Natural killer cell treated with Interleukin-12 subunit alpha and Interleukin-12 subunit beta and Interleukin-15 and Interleukin-18, amount 100 ng/mL, for 72 hours (primary cell): ENCODE measurements around the gene APLF. TPM values are rescaled to one million over a fixed set of nuclear protein-coding genes. Genes with fewer than 3 reads are reported as not detected.
"Not testable (repeated sequence)": the region's sequence is repeated elsewhere in the genome, so short reads cannot be mapped to it uniquely, and the experiment has no call there.

Experiments used
- ATAC-seq, 2 donors: fragments of 150-1000 bp; cut with Tn5 transposase in 1 of 2; sonication (Bioruptor Pico), chemical (Tn5 transposase) in 1 of 2; 2 replicates each; pipeline ENCODE4 v1.10.0; 2021
- DNase-seq: peaks from one replicate; pipeline ENCODE4 v3.0.0; 2022; ENCODE audit warnings: low spot score
- H3K27ac Mint-ChIP-seq, 2 donors: 1 replicate in 1 of 2; 2 replicates in 1 of 2; pipeline ENCODE4 v1.8.0; 2022; ENCODE audit warnings: mixed read lengths in 2 of 2, mild to moderate bottlenecking in 1 of 2, moderate library complexity in 1 of 2
- H3K27me3 Mint-ChIP-seq, 2 donors: 1 replicate in 1 of 2; 2 replicates in 1 of 2; pipeline ENCODE4 v1.8.0; 2022; ENCODE audit warnings: mixed read lengths in 2 of 2
- H3K36me3 Mint-ChIP-seq: one replicate; pipeline ENCODE4 v1.8.0; 2022; ENCODE audit warnings: mixed read lengths
- H3K4me1 Mint-ChIP-seq, 2 donors: 1 replicate in 1 of 2; 2 replicates in 1 of 2; pipeline ENCODE4 v1.8.0; 2022; ENCODE audit warnings: low read depth in 2 of 2, mixed read lengths in 2 of 2, mild to moderate bottlenecking in 1 of 2
- H3K4me3 Mint-ChIP-seq: one replicate; pipeline ENCODE4 v1.8.0; 2022; ENCODE audit warnings: mixed read lengths
- H3K9me3 Mint-ChIP-seq: 2 replicates; pipeline ENCODE4 v1.8.0; 2022; ENCODE audit warnings: mixed read lengths
- total RNA-seq, 2 donors: library from RNA; stranded (reverse); gene quantifications; one replicate each; pipeline ENCODE4 v1.2.3, GENCODE V29; 2022

Gene APLF
- total RNA-seq, 2 donors from 2014 or later, result 2.0 to 3.2 TPM

DNA sequence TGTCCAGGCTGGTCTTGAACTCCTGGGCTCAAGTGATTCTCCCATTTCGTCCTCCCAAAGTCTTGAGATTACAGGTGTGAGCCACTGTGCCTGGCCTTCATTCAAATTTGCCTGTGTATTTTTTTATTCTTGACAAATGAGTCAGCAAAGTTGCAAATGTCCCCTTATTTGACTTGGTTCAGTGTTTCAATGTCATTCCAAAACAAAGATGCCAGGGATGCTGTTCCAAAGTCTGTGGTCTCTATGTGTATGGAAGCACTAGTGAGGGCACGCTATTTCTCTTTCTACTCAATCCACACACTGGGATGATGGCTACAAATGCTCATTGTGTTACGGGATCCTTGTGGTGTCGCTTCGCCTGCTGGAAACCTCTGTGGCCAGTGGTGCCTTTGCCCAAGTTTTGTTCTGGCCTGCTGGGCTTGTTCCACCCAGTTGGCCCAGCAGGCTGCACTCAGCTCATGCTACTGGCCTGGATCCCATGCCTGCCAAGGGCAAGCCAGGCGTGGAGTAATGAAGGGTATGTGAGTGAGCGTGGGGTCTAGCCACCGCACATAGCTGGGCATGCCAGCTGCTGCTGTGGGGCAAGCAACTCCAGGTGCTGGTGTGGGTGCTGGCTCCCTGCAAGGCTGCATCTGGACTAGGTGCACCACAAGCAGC is 35.9 kb upstream of the APLF start:
- peaks cover 41% of the 10 kb centered on the region in 2 donors for H3K4me1 Mint-ChIP-seq
- H3K4me3 Mint-ChIP-seq, result no peak overlapping the region
- H3K27ac Mint-ChIP-seq, result peak overlapping the region in 1 of 2 donors; percentile 16
- H3K36me3 Mint-ChIP-seq, result no peaks in the 10 kb centered on the region
- no peak for ATAC-seq
- no peaks in the 10 kb centered on the region for H3K9me3 Mint-ChIP-seq
- no peaks in the 10 kb centered on the region for H3K27me3 Mint-ChIP-seq
- DNase-seq, result no peak

DNA sequence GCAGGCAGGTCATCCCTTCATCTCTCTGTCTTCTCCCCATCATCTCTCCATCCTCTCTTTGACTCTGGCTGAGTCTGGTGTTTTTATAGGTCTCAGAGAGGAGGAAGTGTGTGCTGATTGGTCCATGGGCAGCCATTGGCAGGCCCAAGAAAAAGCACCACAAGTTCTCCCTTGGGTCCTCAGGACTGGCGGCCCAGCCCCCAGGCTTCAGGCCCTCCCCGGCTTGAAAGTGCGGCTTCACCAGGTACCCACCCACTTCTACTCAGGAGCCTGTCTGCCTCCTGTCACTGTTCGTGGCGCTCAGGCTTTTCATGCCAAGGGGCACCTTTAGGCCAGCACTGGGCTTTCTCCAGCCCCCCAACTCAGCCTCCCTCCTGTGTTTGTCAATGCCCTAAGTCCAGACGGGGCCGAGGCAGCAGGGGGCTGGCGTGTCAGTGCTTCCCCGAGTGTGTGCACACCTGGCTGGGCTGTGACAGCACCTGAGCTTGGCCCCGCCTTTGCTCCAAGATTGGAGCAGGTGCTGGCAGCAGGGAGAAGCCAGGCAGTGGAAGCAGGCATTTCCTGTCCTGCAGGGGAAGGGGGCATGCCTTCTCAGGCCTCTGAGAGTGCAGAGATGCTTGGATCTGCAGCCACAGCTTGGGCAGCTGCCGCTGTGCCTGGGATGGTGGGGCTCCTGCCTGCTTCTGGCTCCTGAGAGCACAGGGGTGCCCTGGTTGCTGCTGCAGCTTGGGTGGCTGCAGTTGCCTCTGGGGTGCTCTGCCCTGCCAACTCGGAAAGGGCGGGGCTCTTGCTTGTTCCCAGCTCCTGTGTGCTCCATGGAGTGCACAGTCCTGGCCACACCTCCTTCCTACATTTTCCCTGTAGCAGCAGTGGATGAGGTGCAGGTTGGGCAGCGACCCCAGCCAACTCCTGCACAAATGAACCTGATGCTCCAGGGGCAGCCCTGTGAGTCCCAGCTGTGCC is 34.4 kb upstream of the APLF start:
- Mint-ChIP-seq H3K9me3 (no peaks in the 10 kb centered on the region), H3K27ac (peak overlapping the region in 1 of 2 donors; percentile 16), H3K4me3 (no peak overlapping the region), H3K4me1 (peaks cover 29 to 35% of the 10 kb centered on the region in 2 donors), H3K27me3 (no peaks in the 10 kb centered on the region), H3K36me3 (no peaks in the 10 kb centered on the region)
- peak; percentile 55 for DNase-seq
- ATAC-seq, result peak in 1 of 2 donors; percentile 15

DNA sequence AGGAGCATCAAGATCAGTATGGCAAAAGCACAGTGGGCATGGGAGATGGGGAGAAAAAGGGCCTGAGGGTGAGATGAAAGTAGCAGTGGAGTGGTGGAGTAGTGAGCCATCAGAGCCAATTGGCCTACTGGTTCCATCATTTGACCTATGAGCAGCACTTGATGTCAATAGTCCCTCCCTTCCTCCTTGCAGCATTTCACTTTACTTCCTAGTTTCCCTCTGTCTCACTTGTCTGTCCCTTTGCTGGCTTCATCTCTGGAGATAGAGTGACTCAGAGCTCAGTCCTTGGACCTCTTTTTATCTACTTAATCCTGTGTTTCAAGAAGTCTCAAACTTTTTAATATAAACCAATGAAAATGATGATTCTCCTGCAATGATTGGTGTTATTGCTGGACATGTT is 32.4 kb upstream of the APLF start:
- Mint-ChIP-seq H3K36me3 (no peaks in the 10 kb centered on the region), H3K27me3 (no peaks in the 10 kb centered on the region), H3K27ac (peak overlapping the region; percentile 4 to 73), H3K9me3 (no peaks in the 10 kb centered on the region), H3K4me1 (peaks cover 38 to 42% of the 10 kb centered on the region in 2 donors), H3K4me3 (no peak overlapping the region)
- DNase-seq (no peak), ATAC-seq (peak in 1 of 2 donors; percentile 52)

DNA sequence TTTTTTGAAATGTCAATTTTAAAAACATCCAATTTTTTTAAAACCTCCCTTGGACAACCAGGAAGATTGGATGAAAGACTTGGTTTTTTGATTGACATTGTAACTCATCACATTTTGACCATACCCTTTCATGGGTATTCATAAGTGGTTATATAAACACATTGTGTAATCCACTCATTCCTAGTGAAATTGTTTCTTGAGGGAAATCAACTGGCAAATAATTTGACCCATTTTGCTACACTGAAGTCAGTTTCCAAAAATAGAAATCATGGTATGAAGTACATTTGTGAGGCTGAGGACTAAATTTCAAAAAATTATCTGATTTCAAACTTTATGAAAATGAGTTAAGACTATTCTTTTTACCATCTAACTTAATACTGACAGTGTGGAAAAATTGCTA is 31.8 kb upstream of the APLF start:
- no peak overlapping the region for H3K4me3 Mint-ChIP-seq

DNA sequence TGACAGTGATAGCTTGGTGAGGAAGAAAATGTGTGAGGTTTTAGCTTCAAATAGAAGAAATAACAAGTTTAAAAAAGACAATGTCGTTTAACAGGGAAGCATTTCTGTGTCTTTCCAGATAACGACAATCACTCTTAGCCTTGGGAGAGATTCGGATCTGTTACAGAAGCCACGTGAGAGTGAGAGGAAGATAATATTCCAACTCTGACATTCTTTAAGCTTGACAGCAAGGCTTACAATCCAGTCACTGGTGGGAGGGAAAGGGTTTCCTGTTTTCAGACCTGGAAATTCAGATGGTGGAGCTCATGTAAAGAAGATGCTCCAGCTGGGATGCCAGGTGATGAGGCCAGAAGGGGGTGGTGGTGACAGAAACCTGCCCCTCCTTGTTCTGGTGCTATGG is 31.1 kb upstream of the APLF start:
- H3K27me3 Mint-ChIP-seq, result no peaks in the 10 kb centered on the region
- no peaks in the 10 kb centered on the region for H3K36me3 Mint-ChIP-seq
- H3K9me3 Mint-ChIP-seq, result no peaks in the 10 kb centered on the region
- H3K4me1 Mint-ChIP-seq, result peaks cover 47 to 51% of the 10 kb centered on the region in 2 donors
- DNase-seq (no peak), ATAC-seq (no peak)
- H3K4me3 Mint-ChIP-seq, result no peak overlapping the region
- H3K27ac Mint-ChIP-seq, result peak overlapping the region in 1 of 2 donors; percentile 73

More for the DNA sequence above, 31.8 kb upstream of the APLF start:
- Mint-ChIP-seq H3K27me3 (no peaks in the 10 kb centered on the region), H3K9me3 (no peaks in the 10 kb centered on the region), H3K36me3 (no peaks in the 10 kb centered on the region), H3K27ac (peak overlapping the region; percentile 4 to 73), H3K4me1 (peaks cover 40 to 44% of the 10 kb centered on the region in 2 donors)
- no peak for DNase-seq
- no peak for ATAC-seq

DNA sequence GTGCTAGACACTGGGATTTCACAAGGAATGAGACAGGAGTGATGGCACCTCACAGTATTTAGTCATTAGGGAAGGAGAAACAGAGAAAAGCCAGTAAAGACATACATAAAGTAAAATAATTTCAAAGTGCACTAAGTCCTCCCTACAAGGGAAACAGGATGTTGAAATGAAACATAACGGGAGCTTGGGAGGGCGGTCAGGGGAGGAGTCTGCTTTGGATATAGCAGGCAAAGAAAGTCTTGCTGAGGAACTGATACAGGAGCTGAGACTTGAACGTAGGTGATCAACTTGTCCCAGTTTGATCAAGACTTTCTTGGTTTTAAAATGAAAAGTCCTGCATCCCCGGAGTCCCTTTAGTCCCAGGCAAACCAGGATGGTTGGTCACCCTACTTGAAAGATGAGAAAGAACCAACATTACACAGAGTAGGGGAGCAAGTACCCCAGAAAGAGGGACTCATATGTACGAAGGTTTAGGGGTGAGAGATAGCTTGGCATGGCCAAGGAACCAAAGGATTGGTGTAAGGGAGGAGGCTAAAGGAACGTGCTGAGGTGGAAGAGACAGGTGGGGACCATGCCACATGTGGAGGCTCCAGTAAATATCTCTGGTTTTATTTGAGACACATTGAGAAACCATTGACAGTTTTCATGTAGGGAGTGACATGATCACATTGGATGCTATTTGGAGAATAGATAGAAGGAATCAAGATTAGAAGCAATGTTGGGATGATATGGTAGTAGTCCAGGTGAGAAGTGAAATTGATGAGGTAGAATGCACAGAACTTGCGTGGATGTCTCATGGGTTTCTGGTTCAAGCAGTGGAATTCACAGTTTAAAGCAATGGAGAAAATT is 28.7 kb upstream of the APLF start:
- no peaks in the 10 kb centered on the region for H3K36me3 Mint-ChIP-seq
- H3K9me3 Mint-ChIP-seq, result no peaks in the 10 kb centered on the region
- ATAC-seq (no peak), DNase-seq (no peak)
- no peaks in the 10 kb centered on the region for H3K27me3 Mint-ChIP-seq
- H3K4me1 Mint-ChIP-seq, result peaks cover 45 to 47% of the 10 kb centered on the region in 2 donors
- H3K27ac Mint-ChIP-seq, result peak overlapping the region; percentile 90 to 95
- H3K4me3 Mint-ChIP-seq, result peak overlapping the region; percentile 1

DNA sequence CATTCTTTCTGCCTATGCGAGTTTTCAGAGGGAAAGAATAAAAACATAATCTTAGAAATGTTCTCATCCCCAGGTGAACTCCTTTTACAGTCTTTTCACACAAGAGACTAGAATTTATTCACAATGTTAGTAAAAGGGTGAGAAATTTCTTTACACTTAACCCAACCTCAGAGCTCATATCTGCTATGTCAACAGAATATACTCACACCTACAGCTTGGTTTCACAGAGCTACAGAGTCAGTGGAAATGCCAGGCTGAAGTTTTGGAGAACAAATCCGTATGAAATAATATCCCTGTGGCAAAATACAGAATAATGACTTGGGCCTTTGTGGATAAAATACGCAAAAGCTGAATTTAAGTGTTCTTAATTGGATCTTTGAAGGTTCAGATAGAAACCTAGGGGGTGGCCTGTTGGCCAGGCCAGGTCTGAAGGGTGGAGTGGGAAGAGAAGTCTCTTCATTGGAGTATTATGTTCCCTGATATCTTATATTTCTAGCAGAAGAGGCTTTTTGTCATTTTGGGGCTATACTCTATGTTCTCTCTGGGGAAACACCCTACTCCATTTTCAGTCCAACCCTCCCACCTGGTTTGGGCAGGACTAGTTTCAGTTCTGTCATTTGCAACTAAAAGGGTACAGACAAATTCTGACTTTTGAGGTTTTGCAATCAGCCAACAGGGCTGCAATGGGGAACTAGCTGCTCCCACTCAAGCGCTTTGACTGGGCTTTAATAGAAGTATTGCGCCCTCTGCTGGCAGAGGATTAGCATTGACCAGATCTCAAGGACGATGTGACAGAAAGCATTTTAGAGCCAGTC is 26.0 kb upstream of the APLF start:
- Mint-ChIP-seq H3K27me3 (no peaks in the 10 kb centered on the region), H3K4me1 (peaks cover 35 to 39% of the 10 kb centered on the region in 2 donors), H3K27ac (peak overlapping the region; percentile 90 to 95), H3K4me3 (peak overlapping the region; percentile 72), H3K9me3 (no peaks in the 10 kb centered on the region), H3K36me3 (no peaks in the 10 kb centered on the region)
- ATAC-seq, result peak; percentile 95 to 96
- peak; percentile 93 for DNase-seq

DNA sequence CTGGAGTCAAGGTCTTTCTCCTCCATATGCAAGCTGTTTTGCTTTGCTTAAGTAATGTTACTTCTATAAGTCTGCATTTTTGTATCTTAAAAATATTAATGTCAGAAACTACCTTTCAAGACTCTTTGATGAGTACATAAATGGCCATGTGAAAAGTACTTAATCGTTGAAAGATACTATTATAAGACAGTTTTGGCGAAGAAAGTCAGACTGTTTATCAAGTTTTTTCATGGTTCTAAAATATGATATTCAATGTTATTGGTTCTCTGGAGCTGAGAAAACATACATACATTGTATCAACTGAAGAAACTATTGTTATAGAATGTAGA is 25.4 kb upstream of the APLF start:
- Mint-ChIP-seq H3K27me3 (no peaks in the 10 kb centered on the region), H3K4me3 (no peak overlapping the region), H3K4me1 (peaks cover 35 to 39% of the 10 kb centered on the region in 2 donors), H3K27ac (peak overlapping the region; percentile 90 to 95), H3K9me3 (no peaks in the 10 kb centered on the region), H3K36me3 (no peaks in the 10 kb centered on the region)
- no peak for ATAC-seq
- no peak for DNase-seq

DNA sequence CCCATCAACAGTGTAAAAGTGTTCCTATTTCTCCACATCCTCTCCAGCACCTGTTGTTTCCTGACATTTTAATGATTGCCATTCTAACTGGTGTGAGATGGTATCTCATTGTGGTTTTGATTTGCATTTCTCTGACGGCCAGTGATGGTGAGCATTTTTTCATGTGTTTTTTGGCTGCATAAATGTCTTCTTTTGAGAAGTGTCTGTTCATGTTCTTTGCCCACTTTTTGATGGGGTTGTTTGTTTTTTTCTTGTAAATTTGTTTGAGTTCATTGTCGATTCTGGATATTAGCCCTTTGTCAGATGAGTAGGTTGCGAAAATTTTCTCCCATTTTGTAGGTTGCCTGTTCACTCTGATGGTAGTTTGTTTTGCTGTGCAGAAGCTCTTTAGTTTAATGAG is 21.0 kb upstream of the APLF start:
- not testable (repeated sequence) for ATAC-seq, DNase-seq, H3K36me3 Mint-ChIP-seq, H3K27me3 Mint-ChIP-seq, H3K27ac Mint-ChIP-seq, H3K4me3 Mint-ChIP-seq, H3K9me3 Mint-ChIP-seq, H3K4me1 Mint-ChIP-seq

DNA sequence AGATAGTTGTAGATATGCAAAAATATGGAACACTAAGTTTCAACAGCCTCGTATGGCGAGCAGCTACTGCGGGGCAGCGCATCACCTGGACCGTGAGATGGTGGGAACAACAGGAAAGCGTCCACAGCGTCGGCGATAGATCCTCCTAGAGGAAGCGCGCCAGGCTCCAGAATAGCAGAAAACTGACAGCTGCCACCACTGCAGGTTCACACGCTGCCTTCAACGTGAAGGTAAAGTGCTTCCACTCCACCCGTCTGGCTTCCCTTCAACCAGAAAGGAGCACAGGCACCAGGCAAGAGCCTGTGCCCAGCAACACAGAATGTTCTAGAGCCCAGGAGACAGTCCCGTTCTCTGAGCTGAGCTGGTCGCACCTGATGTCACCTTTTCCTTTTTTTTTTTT is 20.3 kb upstream of the APLF start:
- DNase-seq (no peak), ATAC-seq (no peak)
- no peak overlapping the region for H3K4me3 Mint-ChIP-seq
- H3K27me3 Mint-ChIP-seq, result no peaks in the 10 kb centered on the region
- H3K36me3 Mint-ChIP-seq, result no peaks in the 10 kb centered on the region
- no peak overlapping the region for H3K27ac Mint-ChIP-seq
- H3K9me3 Mint-ChIP-seq, result no peaks in the 10 kb centered on the region
- peaks cover under 1 to 2% of the 10 kb centered on the region in 2 donors for H3K4me1 Mint-ChIP-seq

DNA sequence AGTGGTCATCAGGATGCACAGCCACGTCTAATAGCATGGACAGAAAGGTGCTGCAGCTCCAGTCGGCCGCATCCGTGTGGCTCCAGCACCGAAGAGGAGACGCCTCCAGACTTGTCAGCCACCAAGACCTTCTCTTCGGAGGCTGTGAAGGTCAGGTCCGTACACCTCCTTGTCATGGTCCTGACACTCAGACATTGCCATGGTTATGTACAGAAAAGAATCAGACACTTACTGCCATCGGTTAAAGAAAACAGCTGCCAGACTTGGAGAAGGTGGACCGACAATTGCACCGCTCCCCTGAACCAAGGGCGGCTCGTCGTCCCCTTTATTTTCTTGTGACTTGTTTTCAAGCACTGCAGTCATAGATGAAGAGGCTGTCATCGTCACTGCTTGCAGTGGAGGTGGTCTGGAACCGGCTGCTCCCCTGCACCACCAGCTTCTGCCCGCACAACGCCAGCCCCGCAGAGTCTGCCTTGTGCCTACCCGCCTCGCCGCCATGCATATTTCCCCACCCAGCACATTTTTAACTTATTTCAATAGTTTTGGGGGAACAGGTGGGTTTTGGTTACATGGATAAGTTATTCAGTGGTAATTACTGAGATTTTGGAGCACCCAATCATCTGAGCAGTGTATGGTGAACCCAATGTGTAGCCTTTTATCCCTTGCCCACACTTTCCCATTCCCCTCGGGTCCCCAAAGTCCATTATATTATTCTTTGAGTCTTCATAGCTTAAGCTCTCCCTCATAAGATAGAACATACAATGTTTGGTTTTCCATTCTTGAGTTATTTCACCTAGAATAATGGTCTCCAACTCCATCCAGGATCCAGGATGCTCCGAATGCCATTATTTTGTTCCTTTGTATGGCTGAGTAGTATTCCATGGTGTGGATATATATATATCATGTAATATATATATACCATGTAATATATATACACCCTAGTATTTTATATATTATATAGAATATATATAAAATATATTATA is 18.4 kb upstream of the APLF start:
- no peak overlapping the region for H3K4me3 Mint-ChIP-seq
- ATAC-seq (peak; percentile 56 to 63), DNase-seq (no peak)
- H3K27me3 Mint-ChIP-seq, result no peaks in the 10 kb centered on the region
- H3K27ac Mint-ChIP-seq, result no peak overlapping the region
- no peaks in the 10 kb centered on the region for H3K9me3 Mint-ChIP-seq
- peaks cover 6 to 15% of the 10 kb centered on the region in 2 donors for H3K4me1 Mint-ChIP-seq
- no peaks in the 10 kb centered on the region for H3K36me3 Mint-ChIP-seq
